CD14-positive monocyte (primary cell): ENCODE results near the gene CYP27A1. TPM values are rescaled to one million over a fixed set of nuclear protein-coding genes. Genes with fewer than 3 reads are reported as not detected.

Source experiments
- DNase-seq, 3 donors: peaks; one replicate each; pipeline ENCODE4 v3.0.0-alpha.2; 2011 to 2022
- H2AFZ ChIP-seq: 2 replicates; pipeline ENCODE4 v1.6.0; 2012; ENCODE audit warnings: mild to moderate bottlenecking, low read depth, low read length, inconsistent platforms; ENCODE audit not compliant: insufficient read depth, poor library complexity, severe bottlenecking
- H3K27ac ChIP-seq, 2 donors: 1 replicate in 1 of 2; 2 replicates in 1 of 2; pipeline ENCODE4 v1.5.1; 2012 to 2013; ENCODE audit warnings: low read length in 2 of 2, control low read depth in 1 of 2, inconsistent platforms in 1 of 2, low read depth in 1 of 2, mild to moderate bottlenecking in 1 of 2
- H3K27me3 ChIP-seq, 2 donors: one replicate each; pipeline versions ENCODE4 v1.6.0 to v1.6.1; 2011 to 2013; ENCODE audit warnings: low read length in 2 of 2; ENCODE audit not compliant: control insufficient read depth in 2 of 2, insufficient read depth in 2 of 2
- H3K36me3 ChIP-seq, 2 donors: replicated peaks in 1 of 2; 1 replicate in 1 of 2; 2 replicates in 1 of 2; pipeline versions ENCODE4 v1.5.1 to v1.6.1; 2012 to 2013; ENCODE audit warnings: low read length in 2 of 2, control low read depth in 1 of 2, inconsistent platforms in 1 of 2, mild to moderate bottlenecking in 1 of 2; ENCODE audit not compliant: insufficient read depth in 2 of 2, control insufficient read depth in 1 of 2
- H3K4me1 ChIP-seq, 2 donors: 1 replicate in 1 of 2; 2 replicates in 1 of 2; pipeline versions ENCODE4 v1.5.1 to v1.6.1; 2012 to 2013; ENCODE audit warnings: low read length in 2 of 2, control low read depth in 1 of 2, inconsistent platforms in 1 of 2, mild to moderate bottlenecking in 1 of 2, moderate library complexity in 1 of 2; ENCODE audit not compliant: insufficient read depth in 2 of 2, control insufficient read depth in 1 of 2
- H3K4me2 ChIP-seq: replicated peaks from 2 replicates; pipeline ENCODE3; 2012; ENCODE audit warnings: low read length, moderate library complexity, mild to moderate bottlenecking; ENCODE audit not compliant: poor library complexity, severe bottlenecking; ENCODE audit errors: extremely low read depth
- H3K4me3 ChIP-seq, 3 experiments: fragments of 200-600 bp in 1 of 3; sonication (generic) in 1 of 3; replicated peaks in 1 of 3; 1 replicate in 2 of 3; 2 replicates in 1 of 3; pipeline ENCODE4 v1.5.1; 2011 to 2013; ENCODE audit warnings: low read length in 3 of 3, mild to moderate bottlenecking in 3 of 3, control low read depth in 2 of 3, low read depth in 2 of 3, inconsistent platforms in 1 of 3, moderate library complexity in 1 of 3
- H3K79me2 ChIP-seq: 2 replicates; pipeline ENCODE4 v1.6.0; 2012; ENCODE audit warnings: mild to moderate bottlenecking, control low read depth, inconsistent platforms, low read length, moderate library complexity; ENCODE audit not compliant: insufficient read depth
- H3K9ac ChIP-seq: 2 replicates; pipeline ENCODE4 v1.6.0; 2017; ENCODE audit warnings: low read length, mild to moderate bottlenecking; ENCODE audit not compliant: insufficient read depth, poor library complexity, severe bottlenecking
- H3K9me3 ChIP-seq, 2 donors: replicated peaks in 1 of 2; 1 replicate in 1 of 2; 2 replicates in 1 of 2; pipeline versions ENCODE4 v1.5.1 to v1.6.1; 2012 to 2013; ENCODE audit warnings: low read length in 2 of 2, control low read depth in 1 of 2; ENCODE audit not compliant: control insufficient read depth in 1 of 2, insufficient read depth in 1 of 2
- H4K20me1 ChIP-seq: 2 replicates; pipeline ENCODE4 v1.6.0; 2012; ENCODE audit warnings: mild to moderate bottlenecking, low read length, control low read depth, moderate library complexity; ENCODE audit not compliant: insufficient read depth
- H3K27ac Mint-ChIP-seq, 7 donors: one replicate each; pipeline ENCODE4 v1.8.0; 2020; ENCODE audit warnings: mild to moderate bottlenecking in 7 of 7, mixed read lengths in 7 of 7, moderate library complexity in 6 of 7, inconsistent platforms in 2 of 7
- H3K27me3 Mint-ChIP-seq, 3 donors: one replicate each; pipeline ENCODE4 v1.8.0; 2021 to 2022; ENCODE audit warnings: low read depth in 3 of 3, mild to moderate bottlenecking in 3 of 3, mixed read lengths in 3 of 3, moderate library complexity in 3 of 3, inconsistent platforms in 1 of 3
- H3K36me3 Mint-ChIP-seq, 2 donors: one replicate each; pipeline ENCODE4 v1.8.0; 2020; ENCODE audit warnings: mixed read lengths in 2 of 2, inconsistent platforms in 1 of 2, mild to moderate bottlenecking in 1 of 2
- H3K4me1 Mint-ChIP-seq: one replicate; pipeline ENCODE4 v1.8.0; 2020; ENCODE audit warnings: mild to moderate bottlenecking, mixed read lengths
- H3K4me3 Mint-ChIP-seq, 2 donors: one replicate each; pipeline ENCODE4 v1.8.0; 2020; ENCODE audit warnings: mild to moderate bottlenecking in 2 of 2, mixed read lengths in 2 of 2, moderate library complexity in 1 of 2
- H3K9me3 Mint-ChIP-seq, 7 donors: one replicate each; pipeline ENCODE4 v1.8.0; 2020 to 2022; ENCODE audit warnings: mixed read lengths in 7 of 7, mild to moderate bottlenecking in 6 of 7, moderate library complexity in 6 of 7, inconsistent platforms in 2 of 7
- CTCF ChIP-seq: fragments of 200-600 bp; IDR thresholded peaks from one replicate; pipeline ENCODE4 v1.8.0; 2022; ENCODE audit warnings: antibody characterized with exemption, mild to moderate bottlenecking
- WGBS: methylation state at CpG from one replicate; pipeline ENCODE4 v1.1.5; 2013; ENCODE audit warnings: missing lambda C conversion rate; ENCODE audit not compliant: insufficient coverage; 5-methylcytosine and 5-hydroxymethylcytosine counted together
- intact Hi-C, 2 donors: fragments of 100-400 bp; cut with micrococcal nuclease; formaldehyde crosslinking; loops; one replicate each; pipeline versions ENCODE4 v1.15.0 to v1.15.1; 2023
- polyA plus RNA-seq, 3 donors: library from polyadenylated mRNA; depleted of rRNA in 1 of 3; unstranded in 2 of 3; stranded (reverse) in 1 of 3; fragments of 300-500 nt in 2 of 3; fragments of >200 nt in 1 of 3; fragmentation: Illumina TruSeq in 2 of 3; gene quantifications; 1 replicate in 2 of 3; 2 replicates in 1 of 3; pipeline ENCODE4 v1.2.3, GENCODE V29; 2012 to 2021

CYP27A1 gene
- polyA plus RNA-seq, 3 donors: 151 to 218 (median 214) TPM

- peaks cover 23 to 30% of the 10 kb centered on the region in 2 donors for H3K36me3 ChIP-seq
- peaks cover 0 to 12% (median 4%) of the 10 kb centered on the region in 7 donors for H3K9me3 Mint-ChIP-seq
- peaks cover 51 to 53% of the 10 kb centered on the region in 2 donors for H3K4me1 ChIP-seq
- H3K27ac Mint-ChIP-seq: peak overlapping the region; percentile 98 to 100 (median 100)
- no peak overlapping the region for H2AFZ ChIP-seq
- peak overlapping the region; percentile 17 for H3K4me2 ChIP-seq
- peak overlapping the region; percentile 70 for H3K9ac ChIP-seq
- peaks cover 0 to 1% (median 0%) of the 10 kb centered on the region in 3 donors for H3K27me3 Mint-ChIP-seq
- H3K4me3 ChIP-seq: peak overlapping the region in 1 of 3 experiments; percentile 18
- H3K4me1 Mint-ChIP-seq: peaks cover 63% of the 10 kb centered on the region
- H3K27me3 ChIP-seq: no peaks in the 10 kb centered on the region
- no peak for TF ChIP-seq CTCF
- peak overlapping the region; percentile 95 to 99 for H3K27ac ChIP-seq
- no peaks in the 10 kb centered on the region for H4K20me1 ChIP-seq
- peaks cover 56 to 62% of the 10 kb centered on the region in 2 donors for H3K36me3 Mint-ChIP-seq
- peak; percentile 48 to 80 (median 70) for DNase-seq
- intact Hi-C loops: loop anchor here in 1 of 2 donors (5.0 kb wide), 2 partner anchors 88 to 103 kb away; no protein-coding TSS in a partner anchor
- 100% methylated on average over 1 of the region's 8 CpGs for WGBS
- H3K4me3 Mint-ChIP-seq: peak overlapping the region in 1 of 2 donors; percentile 75
- no peaks in the 10 kb centered on the region for H3K9me3 ChIP-seq
- H3K79me2 ChIP-seq: peaks cover 49% of the 10 kb centered on the region
These were observed 47.6 kb upstream of the CYP27A1 start for GRCh38 chr2:218734190-218734975.

- Mint-ChIP-seq H3K4me3 (no peak overlapping the region), H3K27me3 (peaks cover 0 to 1% (median 0%) of the 10 kb centered on the region in 3 donors), H3K9me3 (peaks cover 0 to 12% (median 4%) of the 10 kb centered on the region in 7 donors), H3K4me1 (peaks cover 57% of the 10 kb centered on the region), H3K27ac (peak overlapping the region in 4 of 7 donors; percentile 10 to 100 (median 40)), H3K36me3 (peaks cover 74 to 76% of the 10 kb centered on the region in 2 donors)
- H3K4me3 ChIP-seq: no peak overlapping the region
- H3K9ac ChIP-seq: no peak overlapping the region
- no peak for DNase-seq
- TF ChIP-seq CTCF: no peak
- H3K4me2 ChIP-seq: no peak overlapping the region
- peaks cover 48% of the 10 kb centered on the region for H3K79me2 ChIP-seq
- no peak overlapping the region for H2AFZ ChIP-seq
- H3K27ac ChIP-seq: peak overlapping the region in 1 of 2 donors; percentile 2
- no peaks in the 10 kb centered on the region for H3K9me3 ChIP-seq
- intact Hi-C loops: no loop called here
- H3K4me1 ChIP-seq: peaks cover 36 to 39% of the 10 kb centered on the region in 2 donors
- H3K27me3 ChIP-seq: no peaks in the 10 kb centered on the region
- no peaks in the 10 kb centered on the region for H4K20me1 ChIP-seq
- no CpG with 5 or more reads among the region's 2 CpGs for WGBS
- H3K36me3 ChIP-seq: peaks cover 42 to 52% of the 10 kb centered on the region in 2 donors
These were observed 45.4 kb upstream of the CYP27A1 start for GRCh38 chr2:218736531-218736930.
